OCI-LY1 (cell line): ENCODE data around the gene OSBPL3.

Experiments used
- H2AFZ ChIP-seq: fragments of 200-600 bp; sonication (generic), shearing (Covaris generic); 2 replicates; pipeline ENCODE4 v1.6.0; 2014; ENCODE audit warnings: antibody characterized with exemption, mild to moderate bottlenecking, low read length
- H3F3A ChIP-seq: fragments of 200-600 bp; sonication (generic), shearing (Covaris generic); 2 replicates; pipeline ENCODE4 v1.6.0; 2014; ENCODE audit warnings: mild to moderate bottlenecking, antibody characterized with exemption, low read length, moderate library complexity; ENCODE audit not compliant: insufficient read depth
- H3K27ac ChIP-seq: fragments of 200-600 bp; sonication (generic); 2 replicates; pipeline ENCODE4 v1.5.1; 2014; ENCODE audit warnings: low read length, mixed run types, mild to moderate bottlenecking, low read depth; ENCODE audit not compliant: poor library complexity, severe bottlenecking
- H3K27me3 ChIP-seq: fragments of 200-600 bp; sonication (generic); 2 replicates; pipeline ENCODE4 v1.6.0; 2014; ENCODE audit warnings: antibody characterized with exemption, mild to moderate bottlenecking, low read length, moderate library complexity; ENCODE audit not compliant: insufficient read depth
- H3K36me3 ChIP-seq: fragments of 200-600 bp; sonication (generic); 2 replicates; pipeline ENCODE4 v1.6.1; 2014; ENCODE audit warnings: mild to moderate bottlenecking, antibody characterized with exemption, low read length, moderate library complexity, mixed read lengths; ENCODE audit not compliant: insufficient read depth
- H3K4me1 ChIP-seq: fragments of 200-600 bp; sonication (generic); 2 replicates; pipeline ENCODE4 v1.5.1; 2014; ENCODE audit warnings: mild to moderate bottlenecking, low read length, moderate library complexity; ENCODE audit not compliant: insufficient read depth, severe bottlenecking
- H3K4me2 ChIP-seq: fragments of 200-600 bp; sonication (generic), shearing (Covaris generic); 2 replicates; pipeline ENCODE4 v1.6.1; 2014; ENCODE audit warnings: low read length
- H3K4me3 ChIP-seq: fragments of 200-600 bp; sonication (generic); 2 replicates; pipeline ENCODE4 v1.5.1; 2014; ENCODE audit warnings: low read length, low read depth, mild to moderate bottlenecking, mixed read lengths; ENCODE audit not compliant: poor library complexity, severe bottlenecking
- H3K79me2 ChIP-seq: fragments of 200-600 bp; shearing (Covaris generic); 2 replicates; pipeline ENCODE4 v1.6.1; 2016; ENCODE audit warnings: mixed run types, low read length, mixed read lengths; ENCODE audit not compliant: insufficient read depth
- H3K9ac ChIP-seq: fragments of 200-600 bp; sonication (generic), shearing (Covaris generic); 2 replicates; pipeline ENCODE4 v1.6.1; 2014; ENCODE audit warnings: mild to moderate bottlenecking, low read length, mixed read lengths
- H3K9me2 ChIP-seq: fragments of 200-600 bp; sonication (generic), shearing (Covaris generic); 2 replicates; pipeline ENCODE4 v1.6.1; 2014; ENCODE audit warnings: low read depth, mild to moderate bottlenecking, low read length, mixed read lengths
- H3K9me3 ChIP-seq: fragments of 200-600 bp; shearing (Covaris generic); 2 replicates; pipeline ENCODE4 v1.6.1; 2014; ENCODE audit warnings: low read length, mixed read lengths
- H4K20me1 ChIP-seq: fragments of 200-600 bp; sonication (generic), shearing (Covaris generic); 2 replicates; pipeline ENCODE4 v1.6.0; 2016; ENCODE audit warnings: mild to moderate bottlenecking, low read length; ENCODE audit not compliant: insufficient read depth
- EZH2 ChIP-seq: fragments of 200-600 bp; sonication (generic), shearing (Covaris generic); IDR thresholded peaks from 2 replicates; pipeline ENCODE4 v1.8.0; 2017; ENCODE audit warnings: borderline replicate concordance, mixed run types, mild to moderate bottlenecking, antibody characterized with exemption, low read length, moderate library complexity, mixed read lengths
- TF ChIP-seq, protein P1 (sequence below): fragments of 200-600 bp; sonication (generic), shearing (Covaris generic); IDR thresholded peaks from 2 replicates; pipeline ENCODE4 v1.5.1; 2017; ENCODE audit warnings: mild to moderate bottlenecking, antibody characterized with exemption, low read length, moderate library complexity, mixed read lengths

The OSBPL3 gene

GRCh38 chr7:24926623-24927524, 53.1 kb downstream of the OSBPL3 start:
- Histone ChIP-seq H4K20me1 (no peaks in the 10 kb centered on the region), H3K36me3 (peaks cover 33% of the 10 kb centered on the region), H3K79me2 (peaks cover 95% of the 10 kb centered on the region), H3K9ac (no peak overlapping the region), H2AFZ (no peak overlapping the region), H3K27ac (peak overlapping the region; percentile 29), H3K4me2 (peak overlapping the region; percentile 26; the same call in 1 of the 2 replicates), H3K9me3 (no peaks in the 10 kb centered on the region), H3F3A (no peaks in the 10 kb centered on the region), H3K4me1 (peaks cover 60% of the 10 kb centered on the region), H3K9me2 (no peaks in the 10 kb centered on the region), H3K27me3 (no peaks in the 10 kb centered on the region), H3K4me3 (no peak overlapping the region)
- TF ChIP-seq, protein P1, sequence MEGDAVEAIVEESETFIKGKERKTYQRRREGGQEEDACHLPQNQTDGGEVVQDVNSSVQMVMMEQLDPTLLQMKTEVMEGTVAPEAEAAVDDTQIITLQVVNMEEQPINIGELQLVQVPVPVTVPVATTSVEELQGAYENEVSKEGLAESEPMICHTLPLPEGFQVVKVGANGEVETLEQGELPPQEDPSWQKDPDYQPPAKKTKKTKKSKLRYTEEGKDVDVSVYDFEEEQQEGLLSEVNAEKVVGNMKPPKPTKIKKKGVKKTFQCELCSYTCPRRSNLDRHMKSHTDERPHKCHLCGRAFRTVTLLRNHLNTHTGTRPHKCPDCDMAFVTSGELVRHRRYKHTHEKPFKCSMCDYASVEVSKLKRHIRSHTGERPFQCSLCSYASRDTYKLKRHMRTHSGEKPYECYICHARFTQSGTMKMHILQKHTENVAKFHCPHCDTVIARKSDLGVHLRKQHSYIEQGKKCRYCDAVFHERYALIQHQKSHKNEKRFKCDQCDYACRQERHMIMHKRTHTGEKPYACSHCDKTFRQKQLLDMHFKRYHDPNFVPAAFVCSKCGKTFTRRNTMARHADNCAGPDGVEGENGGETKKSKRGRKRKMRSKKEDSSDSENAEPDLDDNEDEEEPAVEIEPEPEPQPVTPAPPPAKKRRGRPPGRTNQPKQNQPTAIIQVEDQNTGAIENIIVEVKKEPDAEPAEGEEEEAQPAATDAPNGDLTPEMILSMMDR, result no peak
- TF ChIP-seq EZH2, result no peak

- Histone ChIP-seq H3K27me3 (no peaks in the 10 kb centered on the region), H3K79me2 (peaks cover 95% of the 10 kb centered on the region), H3F3A (no peaks in the 10 kb centered on the region)
These were observed 55.6 kb downstream of the OSBPL3 start for GRCh38 chr7:24924375-24924774.

DNA sequence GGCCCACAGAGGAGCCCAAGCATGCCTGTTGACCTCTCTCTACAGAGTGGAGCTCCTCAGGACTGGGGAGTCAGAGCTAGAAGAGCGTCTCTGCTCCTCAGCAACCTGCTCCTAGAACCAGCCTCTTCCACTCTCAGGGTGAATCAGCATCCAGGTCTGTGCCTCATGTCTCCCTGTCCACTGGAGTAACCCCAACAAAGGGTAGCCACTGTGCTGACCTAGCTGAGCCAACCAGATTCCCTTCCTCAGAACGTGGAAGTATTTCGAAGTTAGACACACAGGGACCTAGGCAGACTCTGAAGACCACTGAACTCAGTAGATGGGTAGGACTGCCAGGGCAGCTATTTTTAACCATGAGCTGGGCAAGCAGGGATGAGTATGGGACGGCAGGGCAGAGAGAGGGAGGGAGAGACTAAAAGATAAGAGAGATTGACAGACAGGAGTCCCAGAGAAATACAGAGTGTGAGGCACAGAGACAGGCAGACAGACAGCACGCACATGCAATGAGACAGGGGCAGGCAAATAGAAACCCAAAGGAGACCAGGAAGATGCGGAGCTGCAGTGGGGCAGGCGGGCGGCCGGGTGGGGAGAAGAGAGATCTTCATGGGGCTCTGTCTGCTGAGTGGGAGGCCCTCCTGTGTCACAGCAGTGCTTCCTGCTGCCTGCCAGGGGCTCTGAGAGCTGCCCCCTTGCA, 56.7 kb downstream of the OSBPL3 start:
- Histone ChIP-seq H3F3A (no peaks in the 10 kb centered on the region), H3K9me2 (no peaks in the 10 kb centered on the region), H3K36me3 (0 out of 2 replicates have a peak, but pooled peaks cover 5% of the 10 kb centered on the region), H3K4me2 (peak overlapping the region; percentile 39), H3K4me3 (peak overlapping the region; percentile 9), H2AFZ (no peak overlapping the region), H3K9ac (peak overlapping the region; percentile 41; the same call in 1 of the 2 replicates), H3K79me2 (peaks cover 95% of the 10 kb centered on the region), H3K9me3 (no peaks in the 10 kb centered on the region), H3K27ac (peak overlapping the region; percentile 57), H3K4me1 (peaks cover 96% of the 10 kb centered on the region), H3K27me3 (no peaks in the 10 kb centered on the region), H4K20me1 (no peaks in the 10 kb centered on the region)
- no peak for TF ChIP-seq EZH2
- TF ChIP-seq, protein P1, result no peak

More at GRCh38 chr7:24924375-24924774, 55.6 kb downstream of the OSBPL3 start:
- no peaks in the 10 kb centered on the region for H3K9me3 ChIP-seq
- H3K4me3 ChIP-seq, result no peak overlapping the region
- peak overlapping the region; percentile 26; the same call in 1 of the 2 replicates for H3K4me2 ChIP-seq
- TF ChIP-seq, protein P1, result no peak
- no peak for TF ChIP-seq EZH2
- peaks cover 85% of the 10 kb centered on the region for H3K4me1 ChIP-seq
- peak overlapping the region; percentile 46 for H3K27ac ChIP-seq
- H4K20me1 ChIP-seq, result no peaks in the 10 kb centered on the region
- no peaks in the 10 kb centered on the region for H3K9me2 ChIP-seq
- peak overlapping the region; percentile 8; the same call in 1 of the 2 replicates for H3K9ac ChIP-seq
- peaks cover 10% of the 10 kb centered on the region for H3K36me3 ChIP-seq
- H2AFZ ChIP-seq, result no peak overlapping the region
